HG03103 (cell line): ENCODE results near the gene GAREM1.
"Not testable (repeated sequence)": the region's sequence is repeated elsewhere in the genome, so short reads cannot be mapped to it uniquely, and the experiment has no call there.

ENCODE experiments used
- ATAC-seq: cut with Tn5 transposase; IDR thresholded peaks from one replicate; pipeline ENCODE4 v1.9.1; 2021; ENCODE audit warnings: low read depth; ENCODE audit not compliant: unreplicated experiment

Gene GAREM1

GRCh38 chr18:32470714-32471633, at the start of gene GAREM1:
Gene GAREM1, minus strand, starts transcription at chr18:32470882. Its CDS starts 454 bp downstream, at chr18:32470428.
- ATAC-seq, result peak; percentile 97

GRCh38 chr18:32511147-32511546, 40.5 kb upstream of the GAREM1 start:
- ATAC-seq, result no peak

- ATAC-seq, result no peak
Measured at GRCh38 chr18:32509111-32509510, 38.4 kb upstream of the GAREM1 start.

GRCh38 chr18:32507093-32507492, 36.4 kb upstream of the GAREM1 start:
- no peak for ATAC-seq

- no peak for ATAC-seq
Measured at GRCh38 chr18:32502014-32502413, 31.3 kb upstream of the GAREM1 start.

DNA sequence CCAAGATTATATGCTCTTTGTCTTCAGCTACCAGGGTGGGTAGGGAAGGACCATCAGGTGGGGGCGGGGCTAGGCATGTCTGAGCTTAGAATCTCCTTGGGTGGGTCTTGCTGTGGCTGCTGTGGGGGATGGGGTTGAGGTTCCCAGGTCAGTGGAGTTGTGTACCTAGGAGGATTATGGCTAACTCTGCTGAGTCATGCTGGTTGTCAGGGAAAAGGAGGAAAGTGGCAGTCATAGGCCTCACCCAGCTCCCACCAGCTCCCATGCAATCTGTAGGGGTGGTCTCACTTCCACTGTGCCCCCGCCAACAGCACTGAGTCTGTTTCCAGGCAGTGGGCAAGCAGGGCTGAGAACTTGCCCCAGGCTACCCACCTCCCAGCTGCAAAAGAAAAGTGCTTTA, 30.6 kb upstream of the GAREM1 start:
- not testable (repeated sequence) for ATAC-seq

DNA sequence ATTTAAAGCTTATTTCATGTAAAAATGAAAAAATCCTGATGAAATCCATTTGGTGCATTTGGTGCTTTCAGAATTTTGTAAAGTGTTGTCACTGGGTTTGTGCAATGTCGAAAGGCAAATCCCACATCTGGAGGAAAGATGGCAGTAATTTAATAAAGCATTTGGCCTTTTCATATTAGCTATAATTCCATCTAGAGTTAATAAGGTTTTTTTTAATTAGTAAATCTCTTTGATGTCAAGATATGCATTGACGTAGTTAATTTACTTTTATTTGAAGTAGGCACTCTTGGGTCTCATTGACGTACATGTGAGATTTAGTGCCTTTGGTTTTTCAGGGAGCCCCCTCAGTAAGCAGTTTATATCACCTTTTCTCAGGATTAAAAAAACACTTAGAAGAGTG, 12.3 kb upstream of the GAREM1 start:
- ATAC-seq, result no peak

- ATAC-seq, result no peak
Measured at GRCh38 chr18:32482117-32482516, 11.4 kb upstream of the GAREM1 start.

DNA sequence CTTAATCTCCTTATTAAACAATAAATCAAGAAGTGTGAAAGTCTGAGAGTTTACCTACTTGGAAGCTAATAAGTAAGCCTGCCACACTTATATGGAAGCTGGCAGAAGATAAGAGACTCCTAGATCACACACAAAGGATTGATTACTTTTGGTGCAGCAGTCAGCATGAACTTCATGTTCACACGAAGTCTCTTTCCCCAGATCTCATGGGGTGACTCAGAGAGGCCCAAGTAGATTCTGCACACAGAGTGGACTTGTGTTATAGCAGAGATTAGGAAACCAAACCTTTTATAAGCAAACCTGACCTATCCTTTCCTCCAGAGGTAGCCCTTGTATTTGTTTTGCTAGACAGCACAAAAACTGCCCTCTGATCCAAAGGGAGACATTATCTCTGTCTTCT, 9.9 kb upstream of the GAREM1 start:
- no peak for ATAC-seq

DNA sequence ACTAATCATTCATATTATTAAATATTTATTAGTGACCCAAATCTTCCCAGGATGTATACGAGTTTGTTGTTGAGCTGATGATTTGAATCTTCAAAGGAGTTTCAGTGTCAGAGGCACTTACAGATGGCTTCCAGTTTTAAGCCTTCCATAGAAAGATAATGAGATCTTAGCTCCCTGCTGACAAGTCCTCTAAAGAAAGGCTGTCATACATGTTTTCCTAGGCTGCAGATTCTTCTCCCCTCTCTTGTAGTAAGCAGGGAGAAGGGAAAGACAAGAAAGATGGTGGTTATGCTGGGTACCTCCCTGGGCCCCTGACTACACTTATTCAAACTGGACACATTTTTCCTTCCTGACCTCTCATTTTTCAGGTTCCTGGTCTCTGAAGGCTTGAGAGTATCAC, 8.1 kb upstream of the GAREM1 start:
- ATAC-seq, result no peak

DNA sequence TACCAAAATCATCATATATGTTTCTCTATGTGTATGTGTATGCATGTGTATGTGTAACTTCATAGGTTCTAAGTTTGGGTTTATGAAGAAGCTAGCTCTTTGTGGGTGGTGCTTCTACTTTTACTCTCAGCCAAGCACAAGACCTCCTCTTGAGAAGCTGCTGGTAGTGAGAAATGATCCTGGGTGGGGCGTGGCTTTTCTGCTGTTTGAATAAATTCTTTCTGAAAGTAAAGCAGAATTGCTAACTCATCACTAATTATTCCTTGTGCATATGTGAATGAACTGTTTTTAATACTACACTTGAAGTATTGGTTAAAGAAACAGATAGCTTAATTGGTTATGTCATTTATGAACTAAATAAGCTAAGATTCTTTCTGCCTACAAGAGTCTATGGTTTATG, 7.6 kb upstream of the GAREM1 start:
- no peak for ATAC-seq

GRCh38 chr18:32476106-32476505, 5.4 kb upstream of the GAREM1 start:
- no peak for ATAC-seq

GRCh38 chr18:32475069-32475468, 4.4 kb upstream of the GAREM1 start:
- not testable (repeated sequence) for ATAC-seq

DNA sequence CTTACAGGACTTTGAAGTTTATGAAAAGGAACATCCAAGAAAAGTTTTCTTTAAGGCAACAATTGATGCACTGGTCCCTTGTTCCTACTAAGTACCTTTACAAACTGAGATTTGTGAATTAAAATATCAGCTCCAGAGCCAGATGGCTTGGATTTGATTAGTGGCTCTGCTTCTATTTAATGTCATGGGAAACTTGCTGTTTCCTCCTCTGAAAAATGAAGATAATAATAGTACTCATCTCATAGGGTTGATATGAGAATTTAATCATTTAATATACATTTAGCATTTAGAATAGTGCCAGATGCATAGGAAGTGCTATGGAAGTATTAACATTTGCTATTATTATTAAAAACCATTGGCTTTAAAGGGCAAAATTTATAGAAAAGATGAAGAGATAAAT, 2.6 kb upstream of the GAREM1 start:
- ATAC-seq, result no peak

- no peak for ATAC-seq
Measured at GRCh38 chr18:32472841-32473240, 2.2 kb upstream of the GAREM1 start.

GRCh38 chr18:32470460-32470713, 295 bp downstream of the GAREM1 start:
- no peak for ATAC-seq

DNA sequence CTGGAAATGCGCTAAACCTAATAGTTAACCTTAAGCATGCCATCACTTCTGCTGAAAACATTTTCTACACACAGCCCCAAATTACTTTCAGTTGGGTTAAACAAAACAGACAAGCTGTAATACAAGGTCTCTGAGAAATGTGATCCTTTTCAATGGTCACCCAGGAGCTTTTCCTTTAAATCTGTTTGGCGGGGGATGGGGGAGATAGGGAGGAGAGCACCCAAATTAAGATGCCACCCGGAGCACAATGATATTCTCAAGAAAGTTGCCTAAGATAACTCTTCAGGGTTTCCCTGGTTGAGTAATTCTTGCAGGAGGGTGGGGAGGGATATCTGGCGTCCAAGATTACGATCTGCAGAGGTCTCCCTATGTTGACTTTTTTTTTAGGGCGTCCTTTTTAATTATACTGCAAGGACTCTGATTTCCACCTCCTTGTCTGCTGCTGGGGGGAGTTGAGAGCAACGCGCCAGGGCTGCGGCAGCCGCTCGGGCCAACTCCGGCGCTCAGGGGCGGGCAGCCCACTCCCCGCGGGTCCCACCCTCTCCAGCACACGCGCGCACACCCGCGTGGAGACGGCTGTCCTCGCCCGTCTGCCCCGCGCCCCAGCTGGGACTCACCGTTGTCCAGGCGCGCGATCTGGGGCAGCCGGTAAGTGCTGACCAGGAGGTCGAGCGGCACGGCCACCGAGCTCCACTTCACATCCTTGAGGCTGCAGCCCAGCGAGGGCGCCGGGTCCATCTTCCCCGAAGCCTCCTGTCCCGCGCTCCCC, 807 bp downstream of the GAREM1 start:
- ATAC-seq, result no peak

- ATAC-seq, result no peak
Measured at GRCh38 chr18:32469190-32469651, 1.5 kb downstream of the GAREM1 start.

- no peak for ATAC-seq
Measured at GRCh38 chr18:32468147-32468845, 2.4 kb downstream of the GAREM1 start.

GRCh38 chr18:32461709-32462272, 8.9 kb downstream of the GAREM1 start:
- no peak for ATAC-seq

GRCh38 chr18:32460171-32460731, 10.4 kb downstream of the GAREM1 start:
- ATAC-seq, result no peak
